AG04450 (cell line): ENCODE results near the gene SZRD1. TPM values are rescaled to one million over a fixed set of nuclear protein-coding genes. Genes with fewer than 3 reads are reported as not detected.

Source experiments
- CTCF ChIA-PET: fragments of 300-600, 350-600 bp; formaldehyde crosslinking; extraction: SDS; loops from one replicate; lab custom pipeline; 2022; ENCODE audit warnings: antibody characterized with exemption, inconsistent platforms; lab: Charles Lee
- POLR2A ChIA-PET: fragments of 350-600 bp; formaldehyde crosslinking; extraction: SDS; loops from one replicate; lab custom pipeline; 2021; ENCODE audit warnings: antibody characterized with exemption, inconsistent platforms; lab: Yijun Ruan, JAX
- DNase-seq: peaks from one replicate; pipeline ENCODE4 v3.0.0-alpha.2; 2011; ENCODE audit warnings: low read depth, low spot score
- H3K27ac ChIP-seq: one replicate; pipeline ENCODE4 v1.5.1; 2012; ENCODE audit warnings: low read depth, low read length, control low read depth
- H3K27me3 ChIP-seq: one replicate; pipeline ENCODE4 v1.6.0; 2012; ENCODE audit warnings: low read length; ENCODE audit not compliant: control insufficient read depth, insufficient read depth
- H3K4me3 ChIP-seq: 2 replicates; pipeline ENCODE4 v1.5.1; 2011; ENCODE audit warnings: mild to moderate bottlenecking, low read depth, low read length, control low read depth
- H3K9me3 ChIP-seq: 2 replicates; pipeline ENCODE4 v1.5.1; 2012; ENCODE audit warnings: low read length; ENCODE audit not compliant: control insufficient read depth, insufficient read depth
- CTCF ChIP-seq: IDR thresholded peaks from 2 replicates; pipeline ENCODE4 v1.5.1; 2011; ENCODE audit warnings: low read depth, low read length, control low read depth, inconsistent platforms
- polyA plus RNA-seq: library from polyadenylated mRNA; depleted of rRNA; stranded (reverse); fragments of >200 nt; gene quantifications from 2 replicates; pipeline ENCODE4 v1.2.3, GENCODE V29; 2011

SZRD1 gene
- polyA plus RNA-seq, 1 experiment, result 92.0 TPM

GRCh38 chr1:16378443-16378842 is 11.4 kb downstream of the SZRD1 start:
- H3K9me3 ChIP-seq, result no peaks in the 10 kb centered on the region
- DNase-seq, result no peak
- no peak overlapping the region for H3K4me3 ChIP-seq
- no peak for TF ChIP-seq CTCF
- no peaks in the 10 kb centered on the region for H3K27me3 ChIP-seq
- POLR2A ChIA-PET, result no interaction called here
- H3K27ac ChIP-seq, result no peak overlapping the region
- CTCF ChIA-PET, result interaction anchor here (0.7 kb wide), 1 partner anchor 18 kb away, joined by 6 read pairs; no protein-coding TSS in a partner anchor

- H3K9me3 ChIP-seq, result no peaks in the 10 kb centered on the region
- H3K27me3 ChIP-seq, result no peaks in the 10 kb centered on the region
- ChIA-PET CTCF (interaction anchor here (0.6 to 0.7 kb wide), 2 partner anchors 12 to 17 kb away, joined by 4 read pairs; no protein-coding TSS in a partner anchor), POLR2A (interaction anchor here (0.6 kb wide), 1 partner anchor 14 kb away, joined by 3 read pairs; the partner anchor contains the start of gene SZRD1)
- no peak overlapping the region for H3K4me3 ChIP-seq
- DNase-seq, result no peak
- no peak for TF ChIP-seq CTCF
- H3K27ac ChIP-seq, result no peak overlapping the region
These were observed 13.8 kb downstream of the SZRD1 start for GRCh38 chr1:16380868-16381267.

GRCh38 chr1:16383888-16384287 is 16.8 kb downstream of the SZRD1 start:
- ChIA-PET POLR2A (no interaction called here), CTCF (no interaction called here)
- no peak overlapping the region for H3K4me3 ChIP-seq
- no peaks in the 10 kb centered on the region for H3K9me3 ChIP-seq
- no peak for TF ChIP-seq CTCF
- no peak overlapping the region for H3K27ac ChIP-seq
- no peaks in the 10 kb centered on the region for H3K27me3 ChIP-seq
- DNase-seq, result no peak

- H3K27ac ChIP-seq, result peak overlapping the region; percentile 80
- no peaks in the 10 kb centered on the region for H3K9me3 ChIP-seq
- ChIA-PET CTCF (interaction anchor here (0.7 to 1.0 kb wide), 2 partner anchors 23 to 54 kb away, joined by 3 read pairs; no protein-coding TSS in a partner anchor), POLR2A (interaction anchor here (0.8 to 1.2 kb wide), 5 partner anchors 10 to 19 kb away, joined by 3 to 10 read pairs (median 6); partner anchors contain the start of gene SZRD1)
- TF ChIP-seq CTCF, result no peak
- DNase-seq, result no peak
- no peak overlapping the region for H3K4me3 ChIP-seq
- no peaks in the 10 kb centered on the region for H3K27me3 ChIP-seq
These were observed 18.8 kb downstream of the SZRD1 start for GRCh38 chr1:16385659-16386453.

GRCh38 chr1:16386454-16387113 is 19.5 kb downstream of the SZRD1 start:
- POLR2A ChIA-PET, result interaction anchor here (0.5 to 1.2 kb wide), 6 partner anchors 10 to 25 kb away, joined by 3 to 11 read pairs (median 6); partner anchors contain the start of gene SZRD1
- no peak for TF ChIP-seq CTCF
- peak; percentile 44 for DNase-seq

More at GRCh38 chr1:16386454-16387113, 19.5 kb downstream of the SZRD1 start:
- H3K9me3 ChIP-seq, result no peaks in the 10 kb centered on the region
- H3K27me3 ChIP-seq, result no peaks in the 10 kb centered on the region
- peak overlapping the region; percentile 80 for H3K27ac ChIP-seq
- CTCF ChIA-PET, result interaction anchor here (0.7 kb wide), 1 partner anchor 9 kb away, joined by 11 read pairs; no protein-coding TSS in a partner anchor
- H3K4me3 ChIP-seq, result peak overlapping the region; percentile 52
